ENCODE measurements around the gene LVRN.
A peak's percentile ranks its signal among the peaks of the same experiment; 100 is the strongest.

The LVRN gene

DNA sequence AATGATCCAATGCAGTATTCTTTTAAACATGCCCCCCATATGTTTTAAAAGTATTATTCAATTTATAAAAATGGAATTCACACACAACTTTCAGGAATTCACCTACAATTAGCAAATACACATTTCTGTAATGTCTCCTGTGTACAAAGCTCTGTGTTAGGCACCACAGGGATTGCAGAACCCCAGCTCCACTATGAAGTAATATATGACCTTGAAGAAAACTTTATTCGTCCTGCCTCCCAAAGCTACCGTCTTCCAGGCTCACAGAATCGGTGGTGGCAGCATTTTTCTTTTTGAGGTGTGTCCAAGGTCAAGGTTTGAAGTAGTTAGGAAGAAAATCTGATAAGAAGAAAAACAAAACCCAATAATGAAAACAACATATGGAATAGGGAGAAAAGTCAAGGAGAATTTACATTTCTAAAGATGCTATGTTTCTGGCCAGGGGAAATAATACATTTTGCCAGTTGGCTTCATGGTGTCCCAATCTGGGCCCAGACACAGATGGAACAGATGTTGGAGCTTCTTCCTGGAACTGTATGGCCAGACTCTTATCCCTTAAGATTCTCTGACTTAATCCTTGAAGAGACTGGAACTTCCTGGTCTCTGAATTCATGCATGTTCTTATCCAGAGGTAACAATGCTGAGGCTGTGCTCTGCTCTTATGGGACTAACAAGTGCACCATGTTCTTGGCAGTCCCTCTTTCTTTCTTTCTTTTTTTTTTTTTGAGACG lies 22.0 kb upstream of the LVRN start:
- Histone ChIP-seq H3K36me3 (ENCODE audit: control insufficient read depth in 1 of 2, insufficient read depth in 2 of 2, low read length in 2 of 2) (no peaks in the 10 kb centered on the region), H3K27ac (ENCODE audit: low read length) (no peak overlapping the region), H3K4me3 (ENCODE audit: low read depth in 1 of 2, low read length in 2 of 2) (no peak overlapping the region), H3K9me3 (ENCODE audit: control insufficient read depth in 1 of 2, low read length in 2 of 2) (no peaks in the 10 kb centered on the region), H3K27me3 (ENCODE audit: low read depth, low read length) (no peaks in the 10 kb centered on the region), H3K4me1 (ENCODE audit: control insufficient read depth in 1 of 2, insufficient read depth in 2 of 2, low read length in 2 of 2) (no peaks in the 10 kb centered on the region)

DNA sequence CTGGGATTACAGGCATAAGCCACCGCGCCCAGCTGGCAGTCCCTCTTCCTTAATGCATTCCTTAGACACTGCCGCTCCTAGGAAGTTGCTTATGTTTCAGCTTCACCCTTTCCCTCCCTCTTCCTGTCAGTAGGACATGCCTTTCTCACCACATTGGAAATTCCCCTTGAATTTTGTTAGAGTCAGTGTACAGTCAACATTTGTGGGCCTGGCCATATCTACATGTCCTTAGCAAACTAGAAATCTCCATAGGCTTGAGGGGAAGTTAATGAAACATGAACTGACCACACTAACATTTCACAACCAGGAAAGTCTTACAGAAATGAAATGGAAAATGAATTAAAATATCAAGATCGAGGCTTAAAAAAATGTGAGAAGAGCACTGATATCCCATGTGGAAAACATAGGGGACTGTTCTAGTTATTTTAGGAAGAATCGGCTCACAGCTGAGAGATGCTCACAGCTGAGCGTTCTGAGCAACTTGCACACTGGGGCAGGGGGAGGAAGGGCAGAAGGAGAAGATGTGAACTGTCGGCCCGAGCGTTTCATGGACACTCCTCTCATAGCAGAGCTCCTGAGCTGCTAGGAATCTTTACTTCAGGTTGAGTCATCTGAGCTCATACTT lies 21.1 kb upstream of the LVRN start:
- Histone ChIP-seq H3K27ac (ENCODE audit: low read length) (no peak overlapping the region), H3K4me3 (ENCODE audit: low read depth in 1 of 2, low read length in 2 of 2) (no peak overlapping the region), H3K27me3 (ENCODE audit: low read depth, low read length) (no peaks in the 10 kb centered on the region), H3K4me1 (ENCODE audit: control insufficient read depth in 1 of 2, insufficient read depth in 2 of 2, low read length in 2 of 2) (no peaks in the 10 kb centered on the region), H3K36me3 (ENCODE audit: control insufficient read depth in 1 of 2, insufficient read depth in 2 of 2, low read length in 2 of 2) (no peaks in the 10 kb centered on the region), H3K9me3 (ENCODE audit: control insufficient read depth in 1 of 2, low read length in 2 of 2) (no peaks in the 10 kb centered on the region)

DNA sequence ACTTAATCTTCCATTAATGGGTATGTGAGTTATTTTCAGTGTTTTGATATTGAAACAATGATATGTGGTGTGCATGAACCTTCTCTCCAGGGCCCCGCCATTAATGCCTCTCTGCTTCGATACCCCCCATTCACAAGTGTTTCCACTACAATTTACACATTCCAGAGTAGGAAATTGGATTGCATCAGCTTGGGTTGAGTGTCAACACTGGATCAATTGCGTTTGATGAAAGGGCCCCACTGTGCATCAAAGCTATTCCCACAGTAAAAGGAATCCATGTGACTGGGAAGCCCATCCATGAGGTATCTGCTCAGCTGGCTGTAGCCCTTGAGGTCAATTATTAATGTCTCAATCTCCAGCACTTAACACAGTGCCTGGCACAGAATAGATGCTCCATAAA lies 17.8 kb upstream of the LVRN start:
- no peak overlapping the region for H3K27ac ChIP-seq (ENCODE audit: low read length)
- H3K27me3 ChIP-seq (ENCODE audit: low read depth, low read length) = no peaks in the 10 kb centered on the region
- no peak overlapping the region for H3K4me3 ChIP-seq (ENCODE audit: low read depth in 1 of 2, low read length in 2 of 2)
- H3K4me1 ChIP-seq (ENCODE audit: control insufficient read depth in 1 of 2, insufficient read depth in 2 of 2, low read length in 2 of 2) = no peaks in the 10 kb centered on the region
- no peaks in the 10 kb centered on the region for H3K36me3 ChIP-seq (ENCODE audit: control insufficient read depth in 1 of 2, insufficient read depth in 2 of 2, low read length in 2 of 2)
- H3K9me3 ChIP-seq (ENCODE audit: control insufficient read depth in 1 of 2, low read length in 2 of 2) = no peaks in the 10 kb centered on the region

DNA sequence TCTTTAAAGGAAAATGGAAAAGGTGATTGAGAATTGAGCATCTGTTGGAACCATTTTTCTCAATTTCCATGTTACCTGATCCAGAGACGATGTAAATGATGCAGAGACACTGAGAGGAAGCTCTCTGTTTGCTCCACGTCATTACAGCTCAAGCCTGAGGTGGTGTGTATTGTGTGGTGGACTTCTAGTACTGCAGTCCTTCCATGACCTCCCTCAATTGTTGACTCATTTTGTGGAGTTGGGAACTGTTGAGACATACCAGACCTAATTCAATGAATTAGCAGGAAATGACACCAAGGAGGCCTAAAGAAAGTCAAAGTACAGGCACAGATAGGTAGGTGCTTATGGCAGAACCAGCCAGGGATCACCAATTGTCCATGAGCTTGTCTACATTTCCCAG lies 15.6 kb upstream of the LVRN start:
- H3K4me1 ChIP-seq (ENCODE audit: control insufficient read depth in 1 of 2, insufficient read depth in 2 of 2, low read length in 2 of 2) = no peaks in the 10 kb centered on the region
- no peak overlapping the region for H3K27ac ChIP-seq (ENCODE audit: low read length)
- no peaks in the 10 kb centered on the region for H3K9me3 ChIP-seq (ENCODE audit: control insufficient read depth in 1 of 2, low read length in 2 of 2)
- no peaks in the 10 kb centered on the region for H3K36me3 ChIP-seq (ENCODE audit: control insufficient read depth in 1 of 2, insufficient read depth in 2 of 2, low read length in 2 of 2)
- H3K4me3 ChIP-seq (ENCODE audit: low read depth in 1 of 2, low read length in 2 of 2) = no peak overlapping the region
- H3K27me3 ChIP-seq (ENCODE audit: low read depth, low read length) = no peaks in the 10 kb centered on the region

DNA sequence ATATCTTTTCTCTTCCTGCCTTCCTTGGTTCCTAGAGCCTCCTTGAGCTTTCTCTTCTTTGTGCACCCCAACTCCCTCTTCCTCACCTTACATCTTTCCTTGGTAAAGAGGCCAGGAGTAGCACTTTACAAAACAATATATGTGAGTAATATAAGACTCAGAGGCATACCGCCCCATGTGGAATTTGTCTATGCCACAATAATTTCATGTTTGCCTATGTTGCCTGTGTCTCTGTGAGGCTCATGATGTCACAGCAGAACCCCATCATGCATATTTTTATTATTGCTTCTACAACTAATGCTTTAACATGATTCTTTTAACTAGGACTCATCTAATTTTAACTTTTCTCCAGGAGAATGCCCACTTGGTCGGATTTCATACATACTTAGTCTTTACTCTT lies 15.0 kb upstream of the LVRN start:
- no peaks in the 10 kb centered on the region for H3K9me3 ChIP-seq (ENCODE audit: control insufficient read depth in 1 of 2, low read length in 2 of 2)
- no peaks in the 10 kb centered on the region for H3K27me3 ChIP-seq (ENCODE audit: low read depth, low read length)
- H3K4me3 ChIP-seq (ENCODE audit: low read depth in 1 of 2, low read length in 2 of 2) = no peak overlapping the region
- H3K36me3 ChIP-seq (ENCODE audit: control insufficient read depth in 1 of 2, insufficient read depth in 2 of 2, low read length in 2 of 2) = no peaks in the 10 kb centered on the region
- H3K4me1 ChIP-seq (ENCODE audit: control insufficient read depth in 1 of 2, insufficient read depth in 2 of 2, low read length in 2 of 2) = no peaks in the 10 kb centered on the region
- no peak overlapping the region for H3K27ac ChIP-seq (ENCODE audit: low read length)

DNA sequence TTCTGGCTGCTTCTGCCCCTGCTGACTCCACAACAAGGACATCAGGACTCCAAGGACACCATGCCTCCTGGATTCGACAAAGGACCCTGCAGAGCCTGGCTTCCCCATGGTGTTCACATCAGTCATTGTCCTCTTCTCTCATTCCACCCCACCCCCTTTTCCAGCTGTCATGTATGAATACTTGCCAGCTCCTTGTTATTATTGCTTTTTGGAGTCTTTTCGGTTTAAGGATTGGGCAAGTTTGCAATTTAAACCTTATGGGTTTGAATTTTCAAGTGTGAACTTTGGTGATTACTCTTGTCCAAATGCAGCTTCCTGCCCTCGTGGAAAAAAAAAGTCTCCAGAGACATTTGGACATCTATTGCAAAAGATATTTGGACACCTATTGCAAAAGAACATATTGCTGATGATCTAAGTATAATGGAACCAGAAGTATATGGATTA lies 14.2 kb upstream of the LVRN start:
- H3K4me3 ChIP-seq (ENCODE audit: low read depth in 1 of 2, low read length in 2 of 2) = no peak overlapping the region
- H3K9me3 ChIP-seq (ENCODE audit: control insufficient read depth in 1 of 2, low read length in 2 of 2) = no peaks in the 10 kb centered on the region
- H3K36me3 ChIP-seq (ENCODE audit: control insufficient read depth in 1 of 2, insufficient read depth in 2 of 2, low read length in 2 of 2) = no peaks in the 10 kb centered on the region
- H3K27me3 ChIP-seq (ENCODE audit: low read depth, low read length) = no peaks in the 10 kb centered on the region
- no peaks in the 10 kb centered on the region for H3K4me1 ChIP-seq (ENCODE audit: control insufficient read depth in 1 of 2, insufficient read depth in 2 of 2, low read length in 2 of 2)
- no peak overlapping the region for H3K27ac ChIP-seq (ENCODE audit: low read length)

DNA sequence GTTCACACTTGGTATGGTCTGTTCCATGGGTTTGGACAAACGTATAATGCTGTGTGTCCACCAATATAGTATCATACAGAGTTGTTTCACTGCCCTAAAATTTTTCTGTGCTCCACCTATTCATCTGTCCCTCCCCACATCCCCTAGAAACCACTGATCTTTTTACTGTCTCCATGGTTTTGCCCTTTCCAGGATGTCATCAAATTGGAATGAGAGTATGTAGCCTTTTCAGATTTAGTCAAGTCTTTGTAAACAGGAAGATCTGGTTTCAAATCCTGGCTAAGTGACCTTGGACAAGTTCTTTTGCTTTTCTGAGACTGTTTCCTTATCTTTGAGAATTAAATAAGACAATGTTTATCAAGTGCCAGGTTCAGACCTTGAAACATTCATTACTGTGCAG lies 13.2 kb upstream of the LVRN start:
- no peaks in the 10 kb centered on the region for H3K4me1 ChIP-seq (ENCODE audit: control insufficient read depth in 1 of 2, insufficient read depth in 2 of 2, low read length in 2 of 2)
- no peak overlapping the region for H3K4me3 ChIP-seq (ENCODE audit: low read depth in 1 of 2, low read length in 2 of 2)
- H3K27ac ChIP-seq (ENCODE audit: low read length) = no peak overlapping the region
- H3K27me3 ChIP-seq (ENCODE audit: low read depth, low read length) = no peaks in the 10 kb centered on the region
- no peaks in the 10 kb centered on the region for H3K36me3 ChIP-seq (ENCODE audit: control insufficient read depth in 1 of 2, insufficient read depth in 2 of 2, low read length in 2 of 2)
- no peaks in the 10 kb centered on the region for H3K9me3 ChIP-seq (ENCODE audit: control insufficient read depth in 1 of 2, low read length in 2 of 2)

DNA sequence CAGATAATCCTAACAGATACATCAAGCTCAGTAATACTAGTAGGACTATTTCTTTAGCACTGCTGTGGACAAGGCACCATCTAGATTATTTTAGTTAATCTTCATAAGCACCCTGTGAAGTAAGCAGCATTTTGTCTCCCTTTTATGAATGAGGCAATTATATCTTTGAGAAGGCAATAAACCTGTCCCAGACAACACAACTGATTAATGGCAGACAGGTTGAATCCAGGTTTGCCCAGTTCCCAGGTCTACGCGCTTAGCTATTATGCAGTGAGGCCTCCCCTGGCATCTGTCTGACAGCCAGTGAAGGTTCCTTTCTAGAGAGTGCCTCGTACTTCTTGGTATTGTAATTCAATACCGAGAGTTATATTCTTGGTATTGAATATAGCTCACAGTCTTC lies 9.7 kb upstream of the LVRN start:
- Histone ChIP-seq H3K27me3 (ENCODE audit: low read depth, low read length) (peaks cover 6% of the 10 kb centered on the region), H3K27ac (ENCODE audit: low read length) (no peak overlapping the region), H3K9me3 (ENCODE audit: control insufficient read depth in 1 of 2, low read length in 2 of 2) (no peaks in the 10 kb centered on the region), H3K36me3 (ENCODE audit: control insufficient read depth in 1 of 2, insufficient read depth in 2 of 2, low read length in 2 of 2) (no peaks in the 10 kb centered on the region), H3K4me3 (ENCODE audit: low read depth in 1 of 2, low read length in 2 of 2) (no peak overlapping the region), H3K4me1 (ENCODE audit: control insufficient read depth in 1 of 2, insufficient read depth in 2 of 2, low read length in 2 of 2) (no peaks in the 10 kb centered on the region)

DNA sequence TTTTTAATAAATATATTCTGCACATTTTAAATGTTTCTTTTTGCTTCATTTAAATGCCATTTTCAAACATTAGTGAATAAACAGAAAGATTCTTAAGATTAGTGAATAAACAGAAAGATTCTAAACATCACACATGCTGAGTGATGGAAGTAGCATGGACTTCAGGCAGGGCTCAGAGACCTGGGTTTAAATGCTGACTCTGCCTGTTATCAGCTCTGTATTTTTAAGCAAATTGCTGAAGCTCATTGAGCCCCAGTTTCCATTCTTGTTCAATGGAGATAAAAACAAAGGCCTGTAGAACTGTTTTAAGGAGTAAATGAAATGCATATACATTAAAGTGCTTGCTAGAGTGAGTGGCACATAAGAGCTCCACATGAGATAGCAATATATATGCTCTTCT lies 8.1 kb upstream of the LVRN start:
- Histone ChIP-seq H3K27ac (ENCODE audit: low read length) (no peak overlapping the region), H3K4me1 (ENCODE audit: control insufficient read depth in 1 of 2, insufficient read depth in 2 of 2, low read length in 2 of 2) (no peaks in the 10 kb centered on the region), H3K27me3 (ENCODE audit: low read depth, low read length) (peaks cover 6% of the 10 kb centered on the region), H3K9me3 (ENCODE audit: control insufficient read depth in 1 of 2, low read length in 2 of 2) (no peaks in the 10 kb centered on the region), H3K36me3 (ENCODE audit: control insufficient read depth in 1 of 2, insufficient read depth in 2 of 2, low read length in 2 of 2) (no peaks in the 10 kb centered on the region), H3K4me3 (ENCODE audit: low read depth in 1 of 2, low read length in 2 of 2) (no peak overlapping the region)

DNA sequence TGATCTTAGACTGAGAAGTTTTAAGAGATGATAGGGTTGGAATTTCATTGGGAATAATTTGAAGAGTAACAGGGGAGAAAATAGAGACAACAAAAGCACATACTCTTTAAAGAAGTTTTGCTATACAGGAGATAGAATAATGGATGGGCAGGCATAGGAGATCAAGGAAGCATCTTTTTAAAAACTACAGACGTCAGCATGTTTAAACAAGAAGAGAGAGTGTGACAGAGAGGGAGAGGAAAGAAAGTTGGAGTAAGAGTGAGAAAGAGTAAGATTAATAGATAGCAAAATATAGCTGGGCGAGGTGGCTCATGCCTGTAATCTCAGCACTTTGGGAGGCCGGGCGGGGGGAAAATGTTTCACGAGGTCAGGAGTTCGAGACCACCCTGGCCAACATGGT lies 5.3 kb upstream of the LVRN start:
- H3K4me1 ChIP-seq (ENCODE audit: control insufficient read depth in 1 of 2, insufficient read depth in 2 of 2, low read length in 2 of 2) = peaks cover 0 to 9% of the 10 kb centered on the region in 2 donors
- peaks cover 26% of the 10 kb centered on the region for H3K27me3 ChIP-seq (ENCODE audit: low read depth, low read length)
- no peaks in the 10 kb centered on the region for H3K36me3 ChIP-seq (ENCODE audit: control insufficient read depth in 1 of 2, insufficient read depth in 2 of 2, low read length in 2 of 2)
- no peak overlapping the region for H3K4me3 ChIP-seq (ENCODE audit: low read depth in 1 of 2, low read length in 2 of 2)
- no peak overlapping the region for H3K27ac ChIP-seq (ENCODE audit: low read length)
- H3K9me3 ChIP-seq (ENCODE audit: control insufficient read depth in 1 of 2, low read length in 2 of 2) = no peaks in the 10 kb centered on the region

DNA sequence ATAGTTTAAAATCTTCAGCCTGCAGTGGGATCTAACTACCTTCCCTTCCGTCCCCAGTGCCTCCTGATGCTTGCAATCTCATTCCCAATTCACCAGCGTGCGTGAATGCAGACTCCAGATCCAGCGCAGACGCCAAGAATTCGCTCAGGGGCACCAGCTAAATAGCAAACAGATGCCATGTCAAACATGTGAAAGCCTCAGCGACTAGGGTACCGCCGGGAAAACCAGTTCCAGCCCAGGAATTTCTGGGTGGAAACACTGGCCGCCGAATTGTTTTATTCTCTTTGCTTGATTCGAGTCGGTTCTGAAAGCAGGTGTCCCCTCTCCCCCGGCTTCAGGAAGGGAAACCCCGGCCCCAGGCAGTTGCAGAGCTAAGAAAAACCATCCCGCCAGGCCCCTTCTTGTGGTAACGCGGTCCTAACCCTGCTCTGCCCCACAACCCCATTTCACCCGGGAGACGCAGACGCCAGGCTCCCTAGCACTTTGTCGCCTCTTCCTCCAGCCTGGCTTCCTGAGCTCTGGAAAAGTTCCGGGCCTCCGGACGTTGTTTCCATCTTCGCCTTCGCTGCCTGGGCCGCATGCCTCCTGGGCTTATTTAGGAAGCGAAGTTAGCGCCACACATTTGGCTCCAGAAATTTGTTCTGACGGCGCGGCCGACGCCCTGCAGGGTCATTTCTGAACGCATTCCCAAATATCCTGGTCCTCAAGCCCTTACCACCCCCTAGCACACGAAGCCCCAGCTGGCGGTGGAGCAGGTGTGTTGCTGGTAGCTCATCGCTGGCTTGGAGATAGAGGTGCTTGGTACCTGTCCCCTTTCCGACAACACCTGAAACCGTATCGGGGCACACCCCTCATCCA lies 665 bp upstream of the LVRN start:
- H3K4me1 ChIP-seq (ENCODE audit: control insufficient read depth in 1 of 2, insufficient read depth in 2 of 2, low read length in 2 of 2) = peaks cover 0 to 21% of the 10 kb centered on the region in 2 donors
- H3K9me3 ChIP-seq (ENCODE audit: control insufficient read depth in 1 of 2, low read length in 2 of 2) = no peaks in the 10 kb centered on the region
- H3K36me3 ChIP-seq (ENCODE audit: control insufficient read depth in 1 of 2, insufficient read depth in 2 of 2, low read length in 2 of 2) = no peaks in the 10 kb centered on the region
- peaks cover 32% of the 10 kb centered on the region for H3K27me3 ChIP-seq (ENCODE audit: low read depth, low read length)
- H3K27ac ChIP-seq (ENCODE audit: low read length) = no peak overlapping the region
- peak overlapping the region; percentile 13 to 66 for H3K4me3 ChIP-seq (ENCODE audit: low read depth in 1 of 2, low read length in 2 of 2)

Data from muscle layer of duodenum (tissue), 2 donors.